Osteoblast (primary cell): ENCODE measurements around the gene FAAP100. TPM values are rescaled to one million over a fixed set of nuclear protein-coding genes. Genes with fewer than 3 reads are reported as not detected.

Experiments
- DNase-seq: peaks from one replicate; pipeline ENCODE4 v3.0.0; 2011; ENCODE audit warnings: low spot score, mixed read lengths; ENCODE audit not compliant: insufficient read length; ENCODE audit errors: missing footprints
- H2AFZ ChIP-seq: 2 replicates; pipeline ENCODE4 v1.6.0; 2011; ENCODE audit warnings: mild to moderate bottlenecking, low read length
- H3K27ac ChIP-seq: 2 replicates; pipeline ENCODE4 v1.5.1; 2011; ENCODE audit warnings: mild to moderate bottlenecking, low read depth, low read length, moderate library complexity
- H3K27me3 ChIP-seq: 2 replicates; pipeline ENCODE4 v1.6.0; 2012; ENCODE audit warnings: mild to moderate bottlenecking, control low read depth, inconsistent platforms, low read length, moderate library complexity; ENCODE audit not compliant: insufficient read depth
- H3K36me3 ChIP-seq: 2 replicates; pipeline ENCODE4 v1.5.1; 2011; ENCODE audit warnings: mild to moderate bottlenecking, low read length, control low read depth, moderate library complexity; ENCODE audit not compliant: insufficient read depth
- H3K4me1 ChIP-seq: 2 replicates; pipeline ENCODE4 v1.5.1; 2011; ENCODE audit warnings: mild to moderate bottlenecking, low read length, control low read depth, moderate library complexity; ENCODE audit not compliant: insufficient read depth
- H3K4me2 ChIP-seq: 2 replicates; pipeline ENCODE4 v1.6.0; 2011; ENCODE audit warnings: mild to moderate bottlenecking, low read length; ENCODE audit not compliant: insufficient read depth
- H3K4me3 ChIP-seq: fragments of 200-600 bp; sonication (generic); 3 replicates; pipeline ENCODE4 v1.5.1; 2012; ENCODE audit warnings: mild to moderate bottlenecking, low read length, inconsistent platforms; ENCODE audit not compliant: insufficient read depth
- H3K79me2 ChIP-seq: 2 replicates; pipeline ENCODE4 v1.6.0; 2012; ENCODE audit warnings: mild to moderate bottlenecking, low read length, control low read depth, inconsistent platforms; ENCODE audit not compliant: insufficient read depth
- H3K9me3 ChIP-seq: 2 replicates; pipeline ENCODE4 v1.5.1; 2011; ENCODE audit warnings: low read depth, low read length, control low read depth
- H4K20me1 ChIP-seq: 2 replicates; pipeline ENCODE4 v1.6.0; 2012; ENCODE audit warnings: mild to moderate bottlenecking, low read length, control low read depth; ENCODE audit not compliant: insufficient read depth
- CTCF ChIP-seq: IDR thresholded peaks from 2 replicates; pipeline ENCODE4 v1.5.1; 2011; ENCODE audit warnings: mild to moderate bottlenecking, low read depth, low read length, moderate library complexity; ENCODE audit errors: extremely low read depth
- total RNA-seq: library from RNA; depleted of rRNA; stranded (reverse); fragments of >200 nt; gene quantifications from 2 replicates; pipeline ENCODE4 v1.2.3, GENCODE V29; 2012

Gene FAAP100
- total RNA-seq, 1 donor = 44.5 TPM

GRCh38 chr17:81492706-81493105 lies 59.4 kb downstream of the FAAP100 start:
- Histone ChIP-seq H4K20me1 (no peaks in the 10 kb centered on the region), H3K4me1 (peaks cover 5% of the 10 kb centered on the region)
- no peak for DNase-seq

DNA sequence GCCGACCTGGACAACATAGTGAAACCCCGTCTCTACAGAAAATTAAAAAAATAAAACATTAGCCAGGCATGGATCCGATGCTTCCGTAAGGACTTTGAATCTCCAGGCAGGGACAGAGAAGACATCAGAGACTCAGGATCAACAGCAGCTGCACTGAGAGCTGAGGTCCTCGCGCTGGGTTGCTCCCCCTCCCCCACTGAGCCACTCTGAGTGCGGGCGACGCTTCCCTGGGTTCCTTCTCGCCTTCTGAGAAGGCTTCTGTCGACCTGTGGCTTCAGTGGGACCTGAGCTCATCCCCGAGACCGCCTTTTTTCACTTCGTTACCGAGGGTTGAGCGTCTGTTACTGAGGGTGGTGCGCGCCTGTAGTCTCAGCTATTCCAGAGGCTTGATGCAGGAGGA lies 60.0 kb downstream of the FAAP100 start:
- Histone ChIP-seq H3K4me3 (no peak overlapping the region), H3K9me3 (no peaks in the 10 kb centered on the region), H3K27ac (no peak overlapping the region), H3K79me2 (no peaks in the 10 kb centered on the region), H3K4me2 (no peak overlapping the region), H3K36me3 (no peaks in the 10 kb centered on the region), H4K20me1 (no peaks in the 10 kb centered on the region), H2AFZ (no peak overlapping the region), H3K27me3 (peaks cover 17% of the 10 kb centered on the region), H3K4me1 (peaks cover 10% of the 10 kb centered on the region)
- no peak for TF ChIP-seq CTCF
- DNase-seq = no peak

More at GRCh38 chr17:81492706-81493105, 59.4 kb downstream of the FAAP100 start:
- TF ChIP-seq CTCF = no peak
- Histone ChIP-seq H3K27me3 (peaks cover 17% of the 10 kb centered on the region), H3K4me3 (no peak overlapping the region), H3K9me3 (no peaks in the 10 kb centered on the region), H3K79me2 (no peaks in the 10 kb centered on the region), H3K4me2 (no peak overlapping the region), H2AFZ (no peak overlapping the region), H3K27ac (no peak overlapping the region), H3K36me3 (no peaks in the 10 kb centered on the region)

GRCh38 chr17:81491761-81492160 lies 60.4 kb downstream of the FAAP100 start:
- Histone ChIP-seq H3K4me2 (no peak overlapping the region), H3K27ac (no peak overlapping the region), H4K20me1 (no peaks in the 10 kb centered on the region), H3K36me3 (no peaks in the 10 kb centered on the region), H3K4me3 (no peak overlapping the region), H2AFZ (no peak overlapping the region), H3K4me1 (peaks cover 10% of the 10 kb centered on the region), H3K79me2 (no peaks in the 10 kb centered on the region), H3K9me3 (no peaks in the 10 kb centered on the region), H3K27me3 (peaks cover 17% of the 10 kb centered on the region)
- TF ChIP-seq CTCF = no peak
- DNase-seq = no peak

- Histone ChIP-seq H3K4me2 (no peak overlapping the region), H2AFZ (no peak overlapping the region), H3K79me2 (no peaks in the 10 kb centered on the region), H3K27ac (no peak overlapping the region), H3K36me3 (no peaks in the 10 kb centered on the region), H3K9me3 (no peaks in the 10 kb centered on the region), H3K4me1 (peaks cover 10% of the 10 kb centered on the region), H3K27me3 (peaks cover 14% of the 10 kb centered on the region), H4K20me1 (no peaks in the 10 kb centered on the region), H3K4me3 (no peak overlapping the region)
- no peak for TF ChIP-seq CTCF
- no peak for DNase-seq
Measured at GRCh38 chr17:81491181-81491581, 61.0 kb downstream of the FAAP100 start.
